NT2/D1 (cell line): ENCODE data around the gene HJURP.

Experiments used
- SUZ12 ChIP-seq: IDR thresholded peaks from 2 replicates; pipeline ENCODE4 v1.6.1; 2011; ENCODE audit not compliant: insufficient read length, insufficient read depth; ENCODE audit errors: extremely low read depth
- YY1 ChIP-seq: IDR thresholded peaks from 2 replicates; pipeline ENCODE4 v1.6.1; 2011; ENCODE audit not compliant: insufficient read length, insufficient read depth
- ZNF274 ChIP-seq: IDR thresholded peaks from 2 replicates; pipeline ENCODE4 v1.6.1; 2011; ENCODE audit warnings: mild to moderate bottlenecking, low read depth, low read length

GRCh38 chr2:233847248-233847898, 7.0 kb downstream of the HJURP start:
- TF ChIP-seq ZNF274 (no peak), YY1 (no peak), SUZ12 (no peak)
